NCI-H748 (cell line): Measurements from ENCODE around the gene MTERF4.

ENCODE experiments used
- DNase-seq: peaks from one replicate; lab custom pipeline; 2025; ENCODE audit not compliant: unreplicated experiment; lab: John Stamatoyannopoulos, UW

MTERF4 gene

GRCh38 chr2:241070811-241071676 lies 31.0 kb downstream of the MTERF4 start:
- DNase-seq: no peak

- no peak for DNase-seq
These were observed 31.7 kb downstream of the MTERF4 start for GRCh38 chr2:241070361-241070760.

- DNase-seq: no peak
These were observed 32.2 kb downstream of the MTERF4 start for GRCh38 chr2:241069821-241070281.

GRCh38 chr2:241068942-241069810 lies 32.9 kb downstream of the MTERF4 start:
- no peak for DNase-seq

GRCh38 chr2:241068136-241068941 lies 33.7 kb downstream of the MTERF4 start:
- DNase-seq: no peak

- DNase-seq: no peak
These were observed 34.5 kb downstream of the MTERF4 start for GRCh38 chr2:241067501-241068135.

- DNase-seq: no peak
These were observed 35.2 kb downstream of the MTERF4 start for GRCh38 chr2:241066893-241067341.

GRCh38 chr2:241066171-241066892 lies 35.8 kb downstream of the MTERF4 start:
- no peak for DNase-seq

GRCh38 chr2:241065355-241065803 lies 36.7 kb downstream of the MTERF4 start:
- no peak for DNase-seq

- DNase-seq: no peak
These were observed 37.2 kb downstream of the MTERF4 start for GRCh38 chr2:241064802-241065354.

GRCh38 chr2:241064008-241064801 lies 37.9 kb downstream of the MTERF4 start:
- DNase-seq: no peak

- no peak for DNase-seq
These were observed 38.5 kb downstream of the MTERF4 start for GRCh38 chr2:241063587-241063986.

- no peak for DNase-seq
These were observed 39.0 kb downstream of the MTERF4 start for GRCh38 chr2:241063093-241063551.

GRCh38 chr2:241062389-241063092 lies 39.5 kb downstream of the MTERF4 start:
- DNase-seq: no peak

- no peak for DNase-seq
These were observed 40.8 kb downstream of the MTERF4 start for GRCh38 chr2:241061275-241061674.

GRCh38 chr2:241053576-241054251 lies 48.4 kb downstream of the MTERF4 start:
- DNase-seq: no peak

- DNase-seq: no peak
These were observed 49.3 kb downstream of the MTERF4 start for GRCh38 chr2:241052677-241053360.
